Lung (tissue), 12 donors: ENCODE data around the gene ADM5. TPM values are rescaled to one million over a fixed set of nuclear protein-coding genes. Genes with fewer than 3 reads are reported as not detected.

Experiments used
- ATAC-seq: fragments of 200-7000 bp; cut with Tn5 transposase; one replicate; pipeline ENCODE4 v1.9.1; 2020; ENCODE audit warnings: moderate number of reproducible peaks; ENCODE audit not compliant: insufficient read depth, low FRiP score
- DNase-seq, 3 donors: peaks; one replicate each; pipeline ENCODE4 v3.0.0-alpha.2; 2013 to 2017
- H3K27ac ChIP-seq, 2 donors: one replicate each; pipeline ENCODE4 v1.5.1; 2013; ENCODE audit warnings: mild to moderate bottlenecking in 2 of 2, moderate library complexity in 2 of 2, control low read depth in 1 of 2, inconsistent platforms in 1 of 2, low read depth in 1 of 2, low read length in 1 of 2
- H3K27me3 ChIP-seq, 3 donors: one replicate each; pipeline ENCODE4 v1.5.1; 2013; ENCODE audit warnings: low read length in 2 of 3; ENCODE audit not compliant: control insufficient read depth in 3 of 3, insufficient read depth in 3 of 3
- H3K36me3 ChIP-seq, 4 donors: one replicate each; pipeline ENCODE4 v1.5.1; 2013; ENCODE audit warnings: low read length in 4 of 4, mild to moderate bottlenecking in 1 of 4, moderate library complexity in 1 of 4; ENCODE audit not compliant: control insufficient read depth in 4 of 4, insufficient read depth in 4 of 4
- H3K4me1 ChIP-seq, 5 donors: one replicate each; pipeline ENCODE4 v1.5.1; 2013; ENCODE audit warnings: low read length in 5 of 5, mild to moderate bottlenecking in 2 of 5, moderate library complexity in 1 of 5; ENCODE audit not compliant: control insufficient read depth in 5 of 5, insufficient read depth in 5 of 5
- H3K4me3 ChIP-seq: one replicate; pipeline ENCODE4 v1.5.1; 2013; ENCODE audit warnings: mild to moderate bottlenecking, control low read depth, moderate library complexity
- H3K9ac ChIP-seq, 2 donors: one replicate each; pipeline ENCODE4 v1.5.1; 2013; ENCODE audit warnings: low read length in 2 of 2, control low read depth in 1 of 2; ENCODE audit not compliant: insufficient read depth in 1 of 2
- H3K9me3 ChIP-seq, 4 donors: one replicate each; pipeline ENCODE4 v1.5.1; 2013; ENCODE audit warnings: low read length in 3 of 4, mild to moderate bottlenecking in 1 of 4, moderate library complexity in 1 of 4; ENCODE audit not compliant: control insufficient read depth in 4 of 4, insufficient read depth in 3 of 4
- WGBS, 2 donors: extraction: QIAGEN DNeasy Blood & Tissue Kit; methylation state at CpG; one replicate each; pipeline ENCODE4 v1.1.7; 2013; 5-methylcytosine and 5-hydroxymethylcytosine counted together
- polyA plus RNA-seq, 2 donors: library from polyadenylated mRNA; stranded (reverse); fragments of 200-250 nt; gene quantifications; one replicate each; pipeline ENCODE4 v1.2.1, GENCODE V29; 2013
- total RNA-seq, 2 donors: library from RNA; depleted of rRNA in 1 of 2; stranded (reverse); fragments of >200 nt in 1 of 2; gene quantifications; one replicate each; pipeline ENCODE4 v1.2.1, GENCODE V29; 2014 to 2021
- TF ChIP-seq, protein P1 (sequence below): IDR thresholded peaks from 2 replicates; pipeline ENCODE4 v1.5.1; 2012; ENCODE audit warnings: mild to moderate bottlenecking; ENCODE audit errors: control extremely low read depth, extremely low read depth
- donor health status: control.
- donor health status: control.
- donor health status: Bipolar disorder and iron deficiency.
- donor health status: healthy.
- donor health status: DM: yes; HTN: yes; CAD: no.

ADM5 gene
- total and polyA plus RNA-seq, 4 donors, result 0.60 to 4.2 (median 3.0) TPM

DNA sequence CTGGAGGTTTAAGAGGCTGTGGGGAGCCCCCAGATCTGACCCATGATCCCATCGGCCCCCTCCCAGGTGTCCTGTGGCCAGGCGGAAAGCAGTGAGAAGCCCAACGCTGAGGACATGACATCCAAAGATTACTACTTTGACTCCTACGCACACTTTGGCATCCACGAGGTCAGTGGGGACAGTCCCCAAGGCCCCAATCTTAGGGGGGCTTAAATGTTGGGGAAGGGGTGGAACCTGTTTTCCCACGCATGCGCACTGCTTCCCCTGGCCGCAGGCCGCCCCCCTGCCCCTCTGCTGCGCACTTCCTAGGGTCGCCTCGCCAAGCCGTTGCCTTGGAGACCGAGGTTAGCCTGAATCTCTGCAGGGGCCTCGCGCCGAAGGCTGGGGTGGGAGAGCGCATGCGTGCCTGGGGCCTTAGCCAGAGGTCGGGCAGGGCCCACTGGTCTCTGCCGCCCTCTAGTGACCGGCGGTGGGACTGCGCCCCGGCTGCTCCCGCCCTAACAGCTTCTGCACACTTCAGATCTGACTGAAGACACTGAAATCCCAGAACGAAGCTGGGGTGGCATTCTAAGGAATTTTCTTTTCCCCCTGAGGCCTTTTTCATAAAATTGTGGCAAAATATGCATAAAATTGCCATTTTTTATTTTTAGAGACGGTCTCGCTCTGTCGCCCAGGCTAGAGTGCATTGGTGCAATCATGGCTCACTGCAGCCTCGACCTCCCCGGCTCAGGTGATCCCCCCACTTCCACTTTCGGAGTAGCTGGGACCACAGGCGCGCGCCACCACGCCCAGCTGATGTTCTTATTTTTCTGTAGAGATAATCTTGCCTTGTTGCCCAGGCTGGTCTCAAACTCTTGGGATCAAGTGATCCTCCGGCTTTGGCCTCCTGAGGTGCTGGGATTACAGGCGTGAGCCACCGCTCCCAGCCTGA is 8.7 kb upstream of the ADM5 start:
- peak overlapping the region; percentile 17 to 42 for H3K27ac ChIP-seq
- H3K4me1 ChIP-seq, result peaks cover 9 to 31% (median 16%) of the 10 kb centered on the region in 5 donors
- peak overlapping the region in 1 of 2 donors; percentile 7 for H3K9ac ChIP-seq
- no peaks in the 10 kb centered on the region for H3K27me3 ChIP-seq
- peak; percentile 98 for DNase-seq
- no peak overlapping the region for H3K4me3 ChIP-seq
- no peaks in the 10 kb centered on the region for H3K9me3 ChIP-seq
- no peak for ATAC-seq
- H3K36me3 ChIP-seq, result peaks cover 0 to 34% (median 29%) of the 10 kb centered on the region in 4 donors
- TF ChIP-seq, protein P1, sequence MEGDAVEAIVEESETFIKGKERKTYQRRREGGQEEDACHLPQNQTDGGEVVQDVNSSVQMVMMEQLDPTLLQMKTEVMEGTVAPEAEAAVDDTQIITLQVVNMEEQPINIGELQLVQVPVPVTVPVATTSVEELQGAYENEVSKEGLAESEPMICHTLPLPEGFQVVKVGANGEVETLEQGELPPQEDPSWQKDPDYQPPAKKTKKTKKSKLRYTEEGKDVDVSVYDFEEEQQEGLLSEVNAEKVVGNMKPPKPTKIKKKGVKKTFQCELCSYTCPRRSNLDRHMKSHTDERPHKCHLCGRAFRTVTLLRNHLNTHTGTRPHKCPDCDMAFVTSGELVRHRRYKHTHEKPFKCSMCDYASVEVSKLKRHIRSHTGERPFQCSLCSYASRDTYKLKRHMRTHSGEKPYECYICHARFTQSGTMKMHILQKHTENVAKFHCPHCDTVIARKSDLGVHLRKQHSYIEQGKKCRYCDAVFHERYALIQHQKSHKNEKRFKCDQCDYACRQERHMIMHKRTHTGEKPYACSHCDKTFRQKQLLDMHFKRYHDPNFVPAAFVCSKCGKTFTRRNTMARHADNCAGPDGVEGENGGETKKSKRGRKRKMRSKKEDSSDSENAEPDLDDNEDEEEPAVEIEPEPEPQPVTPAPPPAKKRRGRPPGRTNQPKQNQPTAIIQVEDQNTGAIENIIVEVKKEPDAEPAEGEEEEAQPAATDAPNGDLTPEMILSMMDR, result peak; percentile 98
- 36 to 40% methylated on average over 40 of the region's 40 CpGs for WGBS, 2 donors

DNA sequence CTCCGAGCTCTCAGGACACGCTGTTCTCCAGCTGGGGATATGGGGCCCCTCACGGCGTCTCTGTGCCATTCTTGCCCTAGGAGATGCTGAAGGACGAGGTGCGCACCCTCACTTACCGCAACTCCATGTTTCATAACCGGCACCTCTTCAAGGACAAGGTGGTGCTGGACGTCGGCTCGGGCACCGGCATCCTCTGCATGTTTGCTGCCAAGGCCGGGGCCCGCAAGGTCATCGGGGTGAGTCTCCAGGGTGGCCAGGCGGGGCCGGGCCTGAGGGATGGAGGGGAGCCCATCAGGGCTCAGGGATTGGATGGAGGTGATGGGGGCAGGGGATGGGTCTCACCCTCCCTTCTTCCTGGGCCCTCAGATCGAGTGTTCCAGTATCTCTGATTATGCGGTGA is 7.6 kb upstream of the ADM5 start:
- Histone ChIP-seq H3K9me3 (no peaks in the 10 kb centered on the region), H3K27me3 (no peaks in the 10 kb centered on the region), H3K4me3 (no peak overlapping the region), H3K4me1 (peaks cover 9 to 27% (median 13%) of the 10 kb centered on the region in 5 donors), H3K27ac (no peak overlapping the region), H3K9ac (no peak overlapping the region), H3K36me3 (peaks cover 0 to 45% (median 35%) of the 10 kb centered on the region in 4 donors)
- no peak for ATAC-seq
- TF ChIP-seq, protein P1, result no peak
- WGBS, 2 donors, result 94 to 96% methylated on average over 19 of the region's 19 CpGs
- no peak for DNase-seq

DNA sequence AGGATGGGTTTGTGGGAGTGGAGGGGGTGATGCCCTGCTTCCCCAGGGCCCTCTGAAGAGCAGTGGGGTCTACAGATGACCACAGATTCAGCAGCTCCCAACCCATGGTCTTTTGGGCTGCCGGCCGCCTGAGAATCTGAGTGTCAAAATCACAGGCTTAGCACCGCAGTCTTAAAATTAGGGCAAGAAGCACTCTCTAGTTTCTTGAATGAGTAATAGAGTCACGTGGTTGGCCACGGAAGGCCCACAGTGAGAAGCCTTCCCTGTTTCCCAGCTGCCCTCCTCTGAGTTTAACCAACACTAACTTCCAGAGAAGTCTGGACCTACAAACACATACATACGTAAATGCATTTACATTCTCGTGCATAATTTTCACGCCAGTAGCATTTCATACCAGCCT is 7.1 kb upstream of the ADM5 start:
- H3K9me3 ChIP-seq, result no peaks in the 10 kb centered on the region
- ATAC-seq (no peak), DNase-seq (no peak)
- WGBS, 2 donors, result 93 to 94% methylated on average over 8 of the region's 8 CpGs
- no peak overlapping the region for H3K27ac ChIP-seq
- TF ChIP-seq, protein P1, result no peak
- peaks cover 9 to 27% (median 13%) of the 10 kb centered on the region in 5 donors for H3K4me1 ChIP-seq
- no peak overlapping the region for H3K4me3 ChIP-seq
- H3K36me3 ChIP-seq, result peaks cover 0 to 45% (median 34%) of the 10 kb centered on the region in 4 donors
- H3K9ac ChIP-seq, result no peak overlapping the region
- no peaks in the 10 kb centered on the region for H3K27me3 ChIP-seq
